HG02870 (cell line): ENCODE results near the gene DDAH1.
"Not testable (repeated sequence)": the region's sequence is repeated elsewhere in the genome, so short reads cannot be mapped to it uniquely, and the experiment has no call there.

Experiments
- ATAC-seq: cut with Tn5 transposase; IDR thresholded peaks from one replicate; pipeline ENCODE4 v1.9.1; 2021; ENCODE audit warnings: mild to moderate bottlenecking, moderate library complexity; ENCODE audit not compliant: unreplicated experiment

DDAH1 gene

DNA sequence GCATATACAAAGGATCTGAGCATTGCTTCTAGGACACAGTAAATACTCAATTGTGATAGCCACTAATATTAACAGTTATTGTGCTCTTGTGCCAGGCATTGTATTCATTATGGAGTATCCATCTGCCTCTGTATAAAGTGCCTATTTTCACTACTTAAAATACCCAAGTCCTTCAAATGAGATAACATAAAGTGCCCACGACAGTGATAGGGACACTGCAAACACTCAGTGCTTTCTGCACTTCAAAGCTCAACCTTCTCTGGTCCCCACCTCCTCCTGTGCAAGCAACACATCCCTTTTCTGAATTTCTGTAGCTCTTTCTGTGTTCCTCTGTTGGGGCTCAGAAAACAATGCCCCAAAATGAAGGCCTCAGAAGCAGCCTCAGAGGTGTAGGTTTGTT is 6.6 kb upstream of the DDAH1 start:
- ATAC-seq = no peak

DNA sequence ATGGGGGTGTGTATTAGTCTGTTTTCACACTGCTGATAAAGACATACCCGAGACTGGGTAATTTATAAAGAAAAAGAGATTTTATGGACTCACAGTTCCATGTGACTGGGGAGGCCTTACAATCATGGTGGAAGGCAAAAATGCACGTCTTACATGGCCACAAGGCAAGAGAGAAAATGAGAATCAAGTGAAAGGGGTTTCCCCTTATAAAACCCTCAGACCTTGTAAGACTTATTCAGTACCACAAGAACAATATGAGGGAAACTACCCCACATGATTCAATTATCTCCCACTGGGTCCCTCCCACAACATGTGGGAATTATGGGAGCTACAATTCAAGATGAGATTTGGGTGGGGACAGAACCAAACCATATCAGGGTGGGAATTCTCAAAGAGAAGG is 5.2 kb upstream of the DDAH1 start:
- not testable (repeated sequence) for ATAC-seq

DNA sequence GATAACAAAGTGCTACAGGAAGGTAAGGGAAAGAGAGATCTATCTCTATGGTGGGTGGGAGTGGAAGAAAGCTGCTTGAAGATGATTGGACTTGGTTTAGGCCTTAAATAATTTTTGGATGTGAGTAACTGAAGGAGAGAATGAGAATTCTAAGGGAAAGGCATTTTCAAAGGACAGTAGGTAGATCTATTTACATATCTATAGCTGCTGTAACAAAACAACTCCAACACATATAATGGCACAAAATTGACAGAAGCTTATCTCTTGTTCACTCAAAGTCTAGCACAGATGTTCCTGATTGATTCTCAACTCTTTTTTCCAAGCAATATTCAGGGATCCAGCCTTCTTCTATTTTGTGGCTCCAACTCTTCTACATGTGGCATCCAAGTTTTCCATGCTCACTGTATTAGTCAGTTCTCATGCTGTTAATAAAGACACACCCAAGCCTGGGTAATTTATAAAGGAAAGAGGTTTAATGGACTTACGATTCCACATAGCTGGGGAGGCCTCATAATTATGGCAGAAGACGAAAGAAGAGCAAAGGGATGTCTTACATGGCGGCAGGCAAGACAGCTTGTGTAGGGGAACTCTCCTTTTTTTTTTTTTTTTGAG is 3.1 kb upstream of the DDAH1 start:
- no peak for ATAC-seq

DNA sequence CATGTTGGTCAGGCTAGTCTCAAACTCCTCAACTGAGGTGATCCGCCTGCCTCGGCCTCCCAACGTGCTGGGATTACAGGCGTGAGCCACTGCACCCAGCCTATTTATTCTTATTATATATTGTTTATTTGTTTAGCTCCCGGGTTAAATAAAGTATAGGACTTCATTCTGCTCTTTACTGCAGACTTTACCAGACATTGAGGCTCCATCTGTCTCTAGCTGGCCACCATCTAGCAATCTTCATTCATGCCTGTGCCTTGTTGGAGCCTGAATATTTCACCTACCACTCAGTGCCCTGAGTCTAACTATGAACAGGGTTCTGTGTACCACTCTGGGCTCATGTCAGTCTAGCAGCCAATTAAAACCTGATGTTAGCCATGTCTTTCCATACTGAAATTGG is 2.1 kb upstream of the DDAH1 start:
- ATAC-seq = no peak

DNA sequence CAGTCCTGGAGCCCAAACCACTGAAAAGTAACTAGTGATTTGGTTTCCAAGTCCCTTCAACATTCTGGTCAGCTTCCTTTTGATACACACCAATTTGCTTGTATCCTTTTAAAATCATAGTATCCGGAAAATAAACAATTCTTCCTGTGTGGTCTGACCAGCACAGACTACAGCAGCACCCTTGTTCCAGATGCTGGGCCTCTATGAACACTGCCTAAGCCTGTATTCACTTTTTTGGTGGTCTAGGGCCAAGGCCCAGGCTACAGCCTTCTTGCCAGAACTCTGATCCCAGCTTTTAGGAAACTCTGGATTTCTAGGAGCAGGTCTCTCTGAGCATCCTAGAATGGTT is 801 bp upstream of the DDAH1 start:
- ATAC-seq = no peak

DNA sequence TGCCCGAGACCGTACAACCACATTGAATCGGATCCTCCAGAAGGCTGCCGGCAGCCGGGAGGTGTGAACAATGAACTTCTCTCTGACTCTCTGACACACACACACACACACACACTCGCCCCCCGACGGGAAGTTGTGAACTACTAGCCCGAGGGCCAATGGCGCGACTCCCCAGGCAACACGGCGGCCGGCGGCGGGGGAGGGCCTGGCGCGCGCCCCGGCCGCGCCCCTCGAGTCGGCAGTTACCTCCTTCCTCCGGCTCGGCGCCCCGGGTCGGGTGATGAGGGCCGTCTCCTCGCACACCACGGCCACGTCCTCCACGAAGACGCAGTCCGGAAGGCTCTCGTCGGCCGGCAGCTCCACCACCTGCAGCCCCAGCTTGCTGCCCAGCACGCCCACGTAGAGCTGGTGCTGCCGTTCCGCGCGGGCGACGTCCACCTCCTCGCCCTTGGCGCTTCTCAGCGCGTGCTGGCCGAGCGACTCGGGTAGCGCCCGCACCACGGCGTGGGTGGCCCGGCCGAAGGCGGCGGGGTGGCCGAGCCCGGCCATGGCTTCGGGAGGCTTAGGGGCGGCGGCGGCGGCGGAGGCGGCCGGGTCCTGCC is 361 bp downstream of the DDAH1 start:
- peak; percentile 42 for ATAC-seq

DNA sequence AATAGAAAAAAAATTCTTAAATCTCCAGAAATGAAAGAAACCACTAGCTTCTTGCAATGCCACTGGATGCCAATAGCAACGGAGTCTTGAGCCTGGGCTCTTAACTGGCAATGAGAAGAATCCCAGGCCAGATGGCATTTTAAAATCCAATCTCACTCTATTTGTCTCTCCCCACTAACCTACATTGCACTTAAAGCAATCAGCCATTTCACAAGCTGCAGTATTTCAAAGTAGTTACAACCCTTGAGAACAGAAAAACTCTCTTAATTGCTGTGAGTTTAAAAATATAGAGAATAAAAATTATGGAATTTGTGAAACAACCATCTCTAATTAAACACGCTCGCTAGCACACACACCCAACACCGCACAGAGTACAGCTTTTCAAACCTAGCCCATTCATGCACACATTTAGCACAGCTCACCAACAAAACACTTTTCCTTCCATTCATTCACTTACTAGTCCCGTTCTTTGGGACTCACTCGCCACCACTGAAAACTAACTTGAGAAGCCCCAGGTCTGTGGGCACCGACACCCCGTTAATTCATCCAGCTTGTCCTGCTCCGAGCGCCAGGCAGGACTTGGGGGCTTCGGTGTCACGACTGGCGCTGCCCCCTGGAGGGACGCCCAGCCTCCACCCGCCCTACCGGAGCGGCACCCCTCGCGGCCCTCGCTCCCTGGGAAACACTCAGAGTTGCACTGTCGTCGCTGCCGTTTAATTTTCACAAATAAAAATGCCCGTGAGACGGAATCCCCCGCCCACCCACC is 1.0 kb downstream of the DDAH1 start:
- ATAC-seq = no peak

DNA sequence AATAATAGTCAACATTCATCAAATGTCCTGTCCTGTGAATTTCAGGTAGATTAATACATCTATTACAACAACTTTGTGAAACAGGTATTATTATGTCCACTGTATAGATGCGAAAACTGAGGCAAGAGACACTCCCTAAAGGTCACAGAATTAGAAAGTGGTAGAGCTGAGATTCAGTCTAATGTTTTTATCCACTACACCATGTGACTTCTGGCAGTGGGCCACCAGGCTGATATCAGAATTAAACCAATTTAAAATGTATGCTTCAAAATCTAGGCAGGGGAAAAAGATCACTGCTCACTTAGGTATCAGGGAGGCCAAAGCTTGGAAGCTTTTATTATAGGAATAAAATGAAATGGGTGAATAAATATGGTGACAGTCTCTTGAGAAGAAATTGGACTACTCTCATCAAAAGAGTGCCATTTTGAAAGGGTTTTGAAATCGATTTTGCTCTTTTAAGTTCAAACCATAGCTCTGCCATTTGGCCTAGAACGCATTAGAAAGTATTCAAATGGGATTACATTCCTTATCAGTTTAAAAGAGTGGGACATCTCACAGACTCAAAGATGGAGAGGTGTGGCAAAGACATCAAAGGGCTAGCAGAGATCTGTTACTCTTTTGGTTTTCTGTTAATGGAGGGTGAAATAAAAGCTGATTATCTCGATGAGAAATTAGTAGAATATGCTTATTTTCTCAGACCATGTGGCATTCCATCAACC is 1.9 kb downstream of the DDAH1 start:
- ATAC-seq = no peak

DNA sequence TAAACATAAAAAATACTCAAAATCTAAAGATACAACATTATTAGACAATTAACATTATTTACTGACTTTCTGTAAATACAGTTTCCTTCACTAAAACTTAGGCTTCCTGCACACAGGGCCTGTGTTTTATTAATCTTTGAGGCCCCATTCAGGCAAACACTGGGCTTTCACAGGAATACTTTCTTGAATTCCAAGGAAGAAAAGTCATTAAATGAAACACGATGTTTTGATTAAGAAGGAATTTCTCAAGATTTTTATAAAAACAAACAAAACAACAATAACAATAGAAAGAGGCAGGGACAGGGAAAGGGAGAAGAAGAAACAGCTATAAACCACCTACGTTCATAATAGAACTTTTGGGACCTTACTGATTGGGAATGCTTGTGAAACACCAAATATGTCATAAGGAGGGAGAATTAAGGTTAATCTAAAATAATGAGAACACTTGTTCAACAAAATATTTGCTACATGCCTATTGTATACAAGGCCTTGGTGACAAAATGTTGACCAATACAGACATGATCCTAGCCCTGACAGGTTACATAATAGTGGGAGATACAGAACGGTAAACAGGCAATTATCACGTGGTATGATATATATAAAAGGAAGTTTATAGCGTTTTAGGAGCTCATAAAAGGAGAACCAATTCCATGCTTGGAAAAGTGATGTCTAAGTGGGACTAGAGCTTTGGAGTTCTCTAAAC is 3.6 kb downstream of the DDAH1 start:
- no peak for ATAC-seq

DNA sequence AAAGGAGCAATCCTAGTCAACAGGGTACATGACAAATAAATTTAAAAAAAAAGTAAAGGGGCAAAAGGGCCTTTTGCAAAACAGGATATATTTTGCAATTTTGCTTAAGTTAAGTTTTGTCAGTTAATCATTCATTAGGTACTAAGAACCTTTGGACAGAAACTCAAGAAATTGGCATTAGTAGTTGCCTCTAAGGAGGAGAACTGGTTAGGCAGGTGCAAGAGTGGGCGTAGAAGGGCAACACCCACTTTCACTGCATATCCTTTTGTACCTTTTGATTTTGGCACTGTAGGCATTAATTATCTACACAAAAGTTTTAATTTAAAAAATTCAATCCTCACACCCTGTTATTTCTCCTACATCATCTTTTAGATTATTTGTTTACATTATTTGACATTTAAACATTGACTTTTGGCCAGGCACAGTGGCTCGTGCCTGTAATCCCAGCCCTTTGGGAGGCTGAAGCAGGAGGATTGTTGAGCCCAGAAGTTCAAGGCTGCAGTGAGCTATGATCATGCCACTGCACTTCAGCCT is 4.3 kb downstream of the DDAH1 start:
- ATAC-seq = no peak

DNA sequence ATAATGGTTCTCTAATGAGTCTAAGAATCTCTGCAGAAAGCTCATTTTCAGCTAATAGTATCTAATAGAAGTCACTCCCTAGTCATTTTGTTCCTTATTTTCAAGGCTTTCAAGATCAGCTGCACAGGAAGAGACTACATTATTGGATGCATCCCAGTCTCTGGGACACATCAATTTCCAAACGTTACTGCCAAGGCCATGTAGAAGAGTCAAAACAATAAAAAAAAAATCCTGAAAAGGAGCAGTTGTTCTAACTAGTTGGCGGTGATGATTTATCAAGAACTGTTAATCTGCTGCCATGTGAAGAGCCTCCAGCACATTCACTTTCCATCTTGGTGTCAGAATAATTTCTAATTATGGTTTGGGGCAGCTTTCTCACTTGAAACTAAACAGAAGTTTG is 5.7 kb downstream of the DDAH1 start:
- ATAC-seq = no peak

DNA sequence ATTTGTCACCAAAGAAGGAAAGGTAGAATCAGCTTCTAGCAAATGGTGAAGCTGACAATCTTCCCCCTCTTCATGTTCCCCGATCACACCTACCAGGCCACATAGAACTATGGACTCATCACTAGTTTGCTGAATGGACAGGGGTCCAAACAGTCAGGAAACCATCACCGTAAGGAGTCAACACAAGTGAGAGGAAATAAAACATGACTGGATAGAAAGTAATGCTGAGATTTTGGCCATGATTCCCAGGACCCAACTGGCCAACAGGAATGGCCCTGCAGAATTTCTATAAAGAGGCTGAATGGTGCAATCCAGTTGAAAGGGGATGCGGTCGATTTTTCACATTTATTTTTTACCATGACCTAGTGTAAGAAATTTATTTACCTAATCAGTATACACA is 10.7 kb downstream of the DDAH1 start:
- no peak for ATAC-seq

DNA sequence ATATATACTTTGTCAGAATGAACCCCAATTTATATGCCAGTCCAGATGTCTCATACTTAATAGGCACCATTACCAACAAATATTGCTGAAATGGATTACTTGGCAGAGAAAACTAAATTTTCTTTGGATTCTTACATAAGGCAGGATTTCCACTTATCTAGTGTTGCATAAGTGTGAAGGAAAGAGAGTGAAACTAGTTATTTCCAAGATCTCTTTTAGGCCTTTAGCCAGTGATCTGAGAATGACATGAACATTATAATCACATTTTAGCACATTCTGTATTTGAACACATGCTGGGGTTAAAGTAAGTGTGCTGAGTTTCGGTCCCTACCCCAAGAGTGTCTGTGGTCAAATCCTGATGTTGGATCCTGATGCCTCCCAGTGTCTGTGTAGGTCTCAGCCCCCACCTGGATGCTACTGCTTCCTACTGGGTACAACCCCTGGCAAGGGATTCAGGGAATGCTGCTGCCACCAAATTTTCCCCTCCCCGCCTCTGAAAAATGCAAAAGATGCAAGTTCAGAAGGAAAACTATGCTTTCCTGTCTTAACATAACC is 11.2 kb downstream of the DDAH1 start:
- ATAC-seq = no peak

DNA sequence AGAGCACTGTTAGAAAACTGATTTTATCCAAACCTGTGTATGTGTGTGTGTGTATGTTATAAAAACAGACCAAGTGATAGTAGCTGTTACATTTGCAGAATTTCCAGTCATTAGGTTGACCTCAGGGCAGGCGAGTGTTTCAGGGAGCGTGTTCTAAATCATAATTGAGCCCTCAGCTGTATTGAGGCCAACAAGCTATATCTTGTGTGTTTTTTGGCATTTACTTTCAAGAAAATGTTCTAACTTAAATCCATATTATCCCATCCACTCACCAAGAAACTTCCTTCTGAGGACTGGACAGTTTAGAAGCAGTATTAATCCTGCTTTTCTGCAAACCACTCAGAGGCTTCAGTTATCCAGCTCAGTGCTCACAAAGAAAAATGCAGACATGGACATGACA is 12.0 kb downstream of the DDAH1 start:
- ATAC-seq = no peak

DNA sequence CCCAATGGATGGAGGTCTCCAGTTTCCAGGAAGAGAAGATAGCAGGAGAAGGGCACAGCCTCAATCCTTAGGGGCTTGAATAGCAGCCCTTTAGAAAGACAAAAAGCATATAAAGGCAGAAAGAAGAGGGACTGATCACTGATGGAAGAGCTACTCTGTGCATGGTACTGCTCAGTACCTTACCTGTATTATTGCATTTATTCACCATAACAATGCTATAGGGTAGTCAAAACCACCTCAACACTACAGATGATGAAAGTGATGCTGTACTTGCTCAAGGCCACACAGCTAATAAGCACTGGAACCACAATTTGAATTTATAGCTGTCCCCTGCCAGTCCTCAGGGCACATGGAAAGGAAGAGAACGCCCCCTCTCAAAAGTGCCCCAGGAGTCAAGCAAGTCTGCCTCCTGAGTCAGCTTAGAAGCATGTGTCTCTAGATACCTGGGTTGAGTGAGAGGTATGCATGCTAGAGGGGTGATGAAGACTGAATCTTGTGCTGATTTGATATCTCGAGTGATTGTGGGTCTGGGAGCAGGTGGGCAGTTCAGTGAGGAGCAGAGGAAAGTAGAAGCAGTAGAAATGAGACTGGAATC is 13.6 kb downstream of the DDAH1 start:
- no peak for ATAC-seq

DNA sequence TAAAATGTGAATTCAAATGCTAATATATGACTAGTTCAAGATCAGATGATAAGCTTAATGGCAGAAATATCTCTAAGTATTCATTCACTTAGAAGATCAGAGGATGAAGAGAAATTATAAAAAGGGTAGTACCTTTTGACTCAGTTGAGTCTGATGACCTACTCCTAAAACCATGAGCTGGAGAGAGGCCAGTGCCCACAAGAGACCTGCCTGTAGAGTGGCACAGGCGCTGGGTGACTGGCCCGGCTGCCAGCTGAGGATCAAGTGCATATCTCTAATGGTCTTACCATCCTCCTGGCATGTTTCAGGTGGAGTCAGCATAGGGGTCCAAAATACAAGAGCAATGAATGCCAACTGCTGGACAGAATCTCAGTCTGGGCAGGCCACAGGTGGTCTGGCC is 14.1 kb downstream of the DDAH1 start:
- no peak for ATAC-seq

DNA sequence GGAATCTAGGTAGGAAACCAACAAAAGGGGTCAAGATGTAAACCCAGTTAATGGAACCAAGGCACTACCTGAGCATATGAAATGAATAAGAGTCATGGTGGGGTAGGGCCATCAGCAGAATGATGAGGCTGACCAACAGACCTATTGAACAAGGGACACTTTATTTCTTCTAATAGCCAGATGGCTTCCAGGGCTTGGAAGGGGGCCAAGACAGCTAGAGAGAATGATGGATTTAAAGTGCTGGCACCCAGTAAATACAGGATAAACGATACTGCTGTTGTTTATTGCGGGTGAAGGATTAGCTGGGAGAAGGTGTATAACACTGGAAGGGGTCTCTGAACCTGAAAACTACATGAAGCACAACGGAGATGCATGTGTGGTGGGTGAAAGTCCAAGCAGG is 15.6 kb downstream of the DDAH1 start:
- ATAC-seq = no peak

DNA sequence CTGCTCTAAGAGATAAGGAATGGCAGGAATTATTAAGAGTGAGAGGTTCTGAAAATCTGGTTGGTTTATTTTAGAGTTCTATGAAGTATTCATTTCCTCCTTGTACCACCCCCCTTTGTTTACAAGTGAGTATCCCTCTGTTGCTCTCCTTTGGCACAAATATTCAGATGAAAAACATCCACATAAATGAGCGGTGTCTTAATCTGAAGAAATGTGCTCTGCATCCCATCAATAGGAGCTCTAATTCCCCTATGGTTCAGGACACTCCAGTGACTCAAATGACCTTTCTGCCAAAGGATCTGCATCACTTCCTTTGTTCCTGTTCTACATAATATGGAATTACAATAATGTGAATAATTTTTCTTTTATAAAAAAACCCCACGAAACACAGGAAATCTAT is 16.6 kb downstream of the DDAH1 start:
- no peak for ATAC-seq

DNA sequence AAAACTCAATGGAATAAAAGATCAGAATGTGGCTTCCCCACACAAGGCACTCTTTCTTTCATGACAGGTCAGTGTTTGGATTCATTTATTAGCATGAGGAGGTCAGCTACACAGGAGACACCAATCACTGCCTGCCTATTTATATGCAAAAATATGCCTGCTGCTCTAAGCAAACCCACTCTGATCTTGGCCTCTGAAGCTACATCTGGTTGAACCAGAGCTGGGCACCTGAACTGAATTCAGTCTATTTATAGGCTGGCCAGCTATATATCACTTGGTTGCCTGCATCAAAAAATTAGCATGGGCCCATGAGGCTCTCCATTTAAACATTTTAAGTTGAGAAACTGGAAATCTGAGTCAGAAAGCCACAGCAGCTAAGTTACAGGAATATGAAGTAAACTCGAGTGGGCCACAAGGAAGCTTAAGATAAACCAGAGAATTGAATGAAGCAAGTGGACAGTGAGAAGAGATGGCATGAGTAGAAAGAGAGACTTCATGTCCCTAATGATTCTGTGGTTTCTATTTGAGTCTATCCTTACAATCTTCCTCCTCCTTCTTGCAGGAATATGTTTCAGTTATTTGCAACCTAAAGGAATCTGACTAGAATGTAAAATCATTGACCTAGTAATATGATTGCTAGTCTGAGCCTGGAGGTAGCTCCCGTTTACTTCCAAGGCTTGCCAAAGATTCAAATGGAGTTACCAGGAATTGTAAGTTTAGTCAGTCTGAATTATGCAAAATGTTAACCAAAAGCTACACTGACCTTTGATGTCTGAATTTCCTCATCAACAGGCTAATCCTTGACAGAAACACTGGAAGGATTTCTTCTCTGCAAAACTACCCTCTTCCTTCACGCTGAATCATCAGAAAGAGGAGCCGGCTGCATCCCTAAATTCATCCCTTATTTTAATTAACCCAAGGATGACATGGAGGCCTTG is 17.7 kb downstream of the DDAH1 start:
- ATAC-seq = no peak
